C4-2B (cell line): Measurements from ENCODE around the gene CD244.
"Not testable (repeated sequence)": the region's sequence is repeated elsewhere in the genome, so short reads cannot be mapped to it uniquely, and the experiment has no call there.

Source experiments
- CTCF ChIP-seq: fragments of 450-650 bp; conservative IDR thresholded peaks from 2 replicates; pipeline ENCODE4 v1.5.1; 2017; ENCODE audit warnings: mild to moderate bottlenecking
- ZFX ChIP-seq: fragments of 450-650 bp; IDR thresholded peaks from 2 replicates; pipeline ENCODE4 v1.6.1; 2017

DNA sequence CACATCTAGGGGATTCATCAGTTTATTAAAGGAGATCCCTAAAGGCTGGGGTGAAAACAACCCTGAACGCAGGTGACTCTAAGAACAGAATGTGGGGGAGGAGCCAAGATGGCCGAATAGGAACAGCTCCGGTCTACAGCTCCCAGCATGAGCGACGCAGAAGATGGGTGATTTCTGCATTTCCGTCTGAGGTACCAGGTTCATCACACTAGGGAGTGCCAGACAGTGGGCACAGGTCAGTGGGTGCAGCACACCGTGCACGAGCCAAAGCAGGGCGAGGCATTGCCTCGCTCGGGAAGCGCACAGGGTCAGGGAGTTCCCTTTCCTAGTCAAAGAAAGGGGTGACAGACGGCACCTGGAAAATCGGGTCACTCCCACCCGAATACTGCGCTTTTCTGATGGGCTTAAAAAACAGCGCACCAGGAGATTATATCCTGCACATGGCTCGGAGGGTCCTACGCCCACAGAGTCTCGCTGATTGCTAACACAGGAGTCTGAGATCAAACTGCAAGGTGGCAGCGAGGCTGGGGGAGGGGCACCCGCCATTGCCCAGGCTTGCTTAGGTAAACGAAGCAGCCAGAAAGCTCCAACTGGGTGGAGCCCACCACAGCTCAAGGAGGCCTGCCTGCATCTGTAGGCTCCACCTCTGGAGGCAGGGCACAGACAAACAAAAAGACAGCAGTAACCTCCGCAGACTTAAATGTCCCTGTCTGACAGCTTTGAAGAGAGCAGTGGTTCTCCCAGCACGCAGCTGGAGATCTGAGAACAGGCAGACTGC, 79.5 kb downstream of the CD244 start:
- TF ChIP-seq CTCF, ZFX: not testable (repeated sequence)
